Heart right ventricle (tissue), 16 donors: ENCODE results near the gene SEMA3E. TPM values are rescaled to one million over a fixed set of nuclear protein-coding genes. Genes with fewer than 3 reads are reported as not detected.

Source experiments
- ATAC-seq, 8 donors: fragments of 200-7000 bp; cut with Tn5 transposase; one replicate each; pipeline ENCODE4 v1.9.1; 2020; ENCODE audit warnings: mild to moderate bottlenecking in 8 of 8, moderate library complexity in 8 of 8, moderate number of reproducible peaks in 1 of 8
- DNase-seq, 2 donors: peaks; one replicate each; pipeline ENCODE4 v3.0.0-alpha.2; 2020
- H3K27ac ChIP-seq, 10 donors: fragments of 200-600 bp; sonication (generic) in 2 of 10; one replicate each; pipeline versions ENCODE4 v1.5.0 to v1.8.0; 2020 to 2022; ENCODE audit warnings: mild to moderate bottlenecking in 3 of 10
- H3K27me3 ChIP-seq, 7 donors: fragments of 200-600 bp; one replicate each; pipeline ENCODE4 v1.8.0; 2021 to 2022; ENCODE audit warnings: mild to moderate bottlenecking in 2 of 7
- H3K36me3 ChIP-seq, 9 donors: fragments of 200-600 bp; sonication (generic) in 1 of 9; one replicate each; pipeline versions ENCODE4 v1.5.0 to v1.8.0; 2020 to 2022; ENCODE audit warnings: mild to moderate bottlenecking in 2 of 9
- H3K4me1 ChIP-seq, 9 donors: fragments of 200-600 bp; sonication (generic) in 1 of 9; one replicate each; pipeline versions ENCODE4 v1.5.0 to v1.8.0; 2020 to 2022; ENCODE audit warnings: mild to moderate bottlenecking in 4 of 9
- H3K4me3 ChIP-seq, 10 donors: fragments of 200-600 bp; sonication (generic) in 2 of 10; one replicate each; pipeline versions ENCODE4 v1.5.0 to v1.8.0; 2020 to 2022; ENCODE audit warnings: mild to moderate bottlenecking in 7 of 10, moderate library complexity in 2 of 10
- H3K9me3 ChIP-seq, 11 donors: fragments of 200-600 bp in 10 of 11; sonication (generic) in 2 of 11; one replicate each; pipeline versions ENCODE4 v1.5.0 to v1.8.0; 2013 to 2022; ENCODE audit warnings: mild to moderate bottlenecking in 2 of 11, control low read depth in 1 of 11, moderate library complexity in 1 of 11
- CTCF ChIP-seq, 9 donors: fragments of 200-600 bp; sonication (generic) in 2 of 9; IDR thresholded peaks; one replicate each; pipeline versions ENCODE4 v1.5.0 to v1.8.0; 2021 to 2022; ENCODE audit warnings: antibody characterized with exemption in 9 of 9, mild to moderate bottlenecking in 5 of 9, moderate library complexity in 1 of 9
- WGBS, 2 donors: extraction: QIAGEN DNeasy Blood & Tissue Kit; methylation state at CpG; one replicate each; pipeline ENCODE4 v1.1.7; 2013; ENCODE audit warnings: inconsistent platforms in 1 of 2; 5-methylcytosine and 5-hydroxymethylcytosine counted together
- intact Hi-C, 10 donors: fragments of 100-400 bp; cut with DNase I; formaldehyde crosslinking; loops; one replicate each; pipeline versions ENCODE4 v1.11.1 to v1.14.2; 2022
- polyA plus RNA-seq, 2 donors: library from polyadenylated mRNA; stranded (reverse); fragments of 200-250 nt; gene quantifications; one replicate each; pipeline ENCODE4 v1.2.3, GENCODE V29; 2013
- total RNA-seq, 10 donors: library from RNA; stranded (reverse); fragmentation: NEBNext Ultra II Directional in 3 of 10; extraction: Animal tissue kit (Norgen Biotek cat#: 25700) in 3 of 10; gene quantifications; one replicate each; pipeline versions ENCODE4 v1.2.1 to v1.2.4, GENCODE V29; 2021 to 2023
- donor health status: Arrhythmogenic right ventricular cardiomyopathy.
- donor health status: ischemic (EF 13 %, LVEDD 7.1; RV severe dilation, severe dysfunction).
- donor health status: healthy with polysubstance abuse.
- donor health status: DM: no; HTN: yes; CAD: no.
- donor health status: DM: no; HTN: no; CAD: no.
- donor health status: ischemic (EF 25% LVEDD 6.9; RV normal size, moderate dysfunction).
- donor health status: ischemic (EF 25% LVEDD 5.7; RV mildly dilated, moderate dysfunction).
- donor health status: healthy.
- donor health status: DM: yes; HTN: yes; CAD: no.
- donor health status: Ischemic cardiomyopathy.
- donor health status: ischemic (EF 35%, LVEDD 5.7; RV mildly dilated, moderate dysfunction).
- donor health status: nonischemic (EF 11% LVEDD 7.7; RV severe dilation, severe dysfunction).
- donor health status: DM: yes; HTN: yes; CAD: no.
- donor health status: PGD.
- donor health status: ischemic (EF 29% LVEDD 5.4; RV normal size, mild dysfunction).
- donor health status: nonischemic (EF 23%, LVEDD 6.1; RV moderate dilation, normal function).

SEMA3E gene
- total and polyA plus RNA-seq, 12 donors, result under 0.01 to 0.53 (median 0.30) TPM; not detected in 4

DNA sequence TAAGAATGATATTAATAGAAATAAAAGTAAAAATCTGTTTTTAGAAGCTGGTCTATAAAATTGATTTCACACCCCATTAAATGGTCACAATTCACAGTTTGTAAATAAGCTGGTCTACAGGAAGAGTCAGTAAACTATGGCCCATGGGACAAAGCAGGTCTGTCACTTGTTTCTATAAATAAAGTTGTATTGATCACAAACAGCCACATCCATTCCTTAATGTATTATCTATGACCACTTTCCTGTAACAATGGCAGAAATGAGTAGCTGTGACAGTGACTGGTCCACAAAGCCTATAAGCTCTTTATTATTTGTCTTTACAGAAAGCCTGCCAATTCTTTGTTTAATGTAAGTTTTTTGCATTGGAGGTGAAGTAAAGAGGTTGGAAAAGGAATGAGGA, 114.5 kb downstream of the SEMA3E start:
- no peak for TF ChIP-seq CTCF (IDR thresholded peaks at IDR 0.05)
- H3K4me3 ChIP-seq, result no peak overlapping the region
- H3K27ac ChIP-seq, result no peak overlapping the region
- DNase-seq (no peak), ATAC-seq (no peak)
- H3K4me1 ChIP-seq, result no peaks in the 10 kb centered on the region
- intact Hi-C loops, result no loop called here
- H3K9me3 ChIP-seq, result no peaks in the 10 kb centered on the region
- no peaks in the 10 kb centered on the region for H3K27me3 ChIP-seq
- no peaks in the 10 kb centered on the region for H3K36me3 ChIP-seq

- intact Hi-C loops, result no loop called here
- H3K27me3 ChIP-seq, result no peaks in the 10 kb centered on the region
- H3K4me1 ChIP-seq, result no peaks in the 10 kb centered on the region
- ATAC-seq (no peak), DNase-seq (no peak)
- no peaks in the 10 kb centered on the region for H3K9me3 ChIP-seq
- H3K36me3 ChIP-seq, result no peaks in the 10 kb centered on the region
- WGBS, 2 donors, result 65 to 77% methylated on average over 2 of the region's 2 CpGs
- no peak overlapping the region for H3K27ac ChIP-seq
- no peak overlapping the region for H3K4me3 ChIP-seq
- TF ChIP-seq CTCF (IDR thresholded peaks at IDR 0.05), result no peak
These were observed 116.7 kb downstream of the SEMA3E start for GRCh38 chr7:83532219-83532618.

GRCh38 chr7:83531766-83532165, 117.2 kb downstream of the SEMA3E start:
- Histone ChIP-seq H3K4me3 (no peak overlapping the region), H3K27ac (no peak overlapping the region), H3K9me3 (no peaks in the 10 kb centered on the region), H3K27me3 (no peaks in the 10 kb centered on the region), H3K36me3 (no peaks in the 10 kb centered on the region), H3K4me1 (no peaks in the 10 kb centered on the region)
- intact Hi-C loops, result no loop called here
- ATAC-seq, result no peak
- no peak for TF ChIP-seq CTCF (IDR thresholded peaks at IDR 0.05)
- no peak for DNase-seq
- 58 to 68% methylated on average over 2 of the region's 2 CpGs for WGBS, 2 donors

DNA sequence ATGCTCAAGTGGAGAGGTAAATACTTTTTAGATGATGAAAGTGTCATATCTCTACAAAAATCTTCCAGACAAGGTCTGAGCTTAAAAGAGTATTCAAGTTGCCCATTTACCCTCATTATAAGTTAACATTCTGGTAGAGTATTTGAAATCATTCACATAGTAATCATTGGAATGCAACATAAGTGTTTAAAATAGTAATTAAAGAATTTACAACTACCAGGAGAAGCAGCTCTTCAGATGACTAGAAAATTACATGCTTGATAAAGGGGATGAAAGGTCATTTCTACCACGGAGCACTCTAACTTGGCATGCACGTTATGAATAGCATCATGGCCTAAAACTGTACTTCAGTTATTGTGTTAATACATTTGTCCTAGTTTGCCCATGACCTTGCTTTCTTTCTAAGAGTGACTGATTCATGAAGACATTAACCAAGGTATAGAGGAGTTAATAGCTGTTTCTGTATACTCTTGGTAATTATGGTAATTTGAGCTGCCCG, 120.0 kb downstream of the SEMA3E start:
- no peaks in the 10 kb centered on the region for H3K36me3 ChIP-seq
- TF ChIP-seq CTCF (IDR thresholded peaks at IDR 0.05), result no peak
- H3K27ac ChIP-seq, result no peak overlapping the region
- H3K27me3 ChIP-seq, result no peaks in the 10 kb centered on the region
- no peak for DNase-seq
- WGBS, 2 donors, result 24 to 30% methylated on average over 3 of the region's 3 CpGs
- H3K4me3 ChIP-seq, result no peak overlapping the region
- no peaks in the 10 kb centered on the region for H3K4me1 ChIP-seq
- no peak for ATAC-seq
- intact Hi-C loops, result no loop called here
- H3K9me3 ChIP-seq, result no peaks in the 10 kb centered on the region
